Esophagus muscularis mucosa (tissue), 4 donors: ENCODE measurements around the gene LITAF. TPM values are rescaled to one million over a fixed set of nuclear protein-coding genes. Genes with fewer than 3 reads are reported as not detected.

ENCODE experiments used
- DNase-seq: peaks from one replicate; pipeline ENCODE4 v3.0.0-alpha.2; 2017; ENCODE audit errors: extremely low spot score
- H3K27ac ChIP-seq, 4 donors: fragments of 200-600 bp; sonication (generic); replicated peaks in 1 of 4; 1 replicate in 3 of 4; 2 replicates in 1 of 4; pipeline ENCODE4 v1.5.1; 2016 to 2019; ENCODE audit warnings: mild to moderate bottlenecking in 1 of 4
- H3K27me3 ChIP-seq, 4 donors: fragments of 200-600 bp; sonication (generic); one replicate each; pipeline versions ENCODE4 v1.5.1 to v1.6.0; 2016 to 2019
- H3K36me3 ChIP-seq, 4 donors: fragments of 200-600 bp; sonication (generic); one replicate each; pipeline ENCODE4 v1.5.1; 2016 to 2019
- H3K4me1 ChIP-seq, 4 donors: fragments of 200-600 bp; sonication (generic); one replicate each; pipeline ENCODE4 v1.5.1; 2016 to 2019
- H3K4me3 ChIP-seq, 4 donors: fragments of 200-600 bp; sonication (generic); 1 replicate in 2 of 4; 2 replicates in 2 of 4; pipeline ENCODE4 v1.5.1; 2016 to 2019; ENCODE audit warnings: mild to moderate bottlenecking in 4 of 4, moderate library complexity in 1 of 4
- H3K9me3 ChIP-seq, 4 donors: fragments of 200-600 bp; sonication (generic); 1 replicate in 3 of 4; 2 replicates in 1 of 4; pipeline ENCODE4 v1.5.1; 2016 to 2019
- EP300 ChIP-seq: sonication (generic); formaldehyde crosslinking; IDR thresholded peaks from one replicate; pipeline ENCODE4 v1.6.1; 2017; ENCODE audit warnings: antibody characterized with exemption
- POLR2A ChIP-seq: fragments of 450-650 bp; IDR thresholded peaks from one replicate; pipeline ENCODE4 v1.6.1; 2017; ENCODE audit warnings: antibody characterized with exemption, moderate library complexity, mild to moderate bottlenecking, low read depth
- POLR2AphosphoS5 ChIP-seq, 2 donors: sonication (generic); formaldehyde crosslinking; IDR thresholded peaks; one replicate each; pipeline ENCODE4 v1.6.1; 2017; ENCODE audit warnings: antibody characterized with exemption in 2 of 2
- WGBS: methylation state at CpG from one replicate; pipeline ENCODE4 v1.1.5; 2018; 5-methylcytosine and 5-hydroxymethylcytosine counted together
- intact Hi-C: fragments of 100-400 bp; cut with DNase I; formaldehyde crosslinking; loops from one replicate; pipeline ENCODE4 v1.15.1; 2023
- total RNA-seq, 4 donors: library from RNA; depleted of rRNA; stranded (reverse); fragments of >200 nt; gene quantifications; one replicate each; pipeline versions ENCODE4 v1.1.0 to v1.2.1, GENCODE V29; 2016
- TF ChIP-seq, protein P1 (sequence below), 3 experiments: fragments of 200-600 bp in 2 of 3; fragments of 450-650 bp in 1 of 3; sonication (generic) in 2 of 3; IDR thresholded peaks; one replicate each; pipeline ENCODE4 v1.5.1; 2017 to 2019; ENCODE audit warnings: antibody characterized with exemption in 3 of 3, mild to moderate bottlenecking in 2 of 3, moderate library complexity in 1 of 3

The LITAF gene
- total RNA-seq, 4 donors from 2014 or later, result 28.7 to 88.3 (median 36.8) TPM

DNA sequence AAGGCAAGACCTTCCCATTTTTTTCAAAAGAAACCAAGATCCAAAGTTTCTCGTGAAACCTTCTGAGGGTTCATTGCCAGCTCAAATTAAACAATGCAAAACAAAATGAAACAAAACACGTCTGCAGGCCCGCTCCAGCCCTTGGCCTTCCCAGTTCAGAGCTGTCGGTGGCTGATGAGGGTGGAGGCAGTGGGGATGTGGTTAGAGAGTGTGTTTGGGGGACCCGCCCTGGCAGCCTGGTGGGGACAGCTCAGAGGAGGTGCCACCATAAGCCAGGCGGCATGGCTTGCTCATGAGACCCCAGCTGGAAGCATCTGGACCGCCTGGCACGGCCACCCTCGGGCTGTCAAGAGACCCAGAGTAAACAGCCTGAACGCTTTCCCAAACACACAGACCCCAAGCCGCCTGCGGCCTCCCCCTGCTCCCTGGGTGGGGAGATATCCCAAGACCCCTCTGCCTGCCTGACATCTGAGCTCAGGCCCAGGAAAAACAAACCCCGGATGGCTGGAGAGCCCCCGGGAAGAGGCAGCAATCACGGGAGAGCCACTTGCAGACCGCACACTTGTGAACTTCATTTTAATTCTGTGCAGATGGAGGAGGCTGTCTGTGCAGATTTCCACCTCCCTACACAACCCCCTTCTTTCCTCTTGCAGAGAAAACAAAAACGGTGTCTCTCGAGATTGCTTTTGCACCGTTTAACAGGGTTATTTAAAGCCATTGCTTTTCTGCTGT is 35.4 kb upstream of the LITAF start:
- intact Hi-C loops, result no loop called here
- peak overlapping the region; percentile 25 to 60 (median 59) for H3K27ac ChIP-seq
- WGBS, result 37% methylated on average over 14 of the region's 19 CpGs

DNA sequence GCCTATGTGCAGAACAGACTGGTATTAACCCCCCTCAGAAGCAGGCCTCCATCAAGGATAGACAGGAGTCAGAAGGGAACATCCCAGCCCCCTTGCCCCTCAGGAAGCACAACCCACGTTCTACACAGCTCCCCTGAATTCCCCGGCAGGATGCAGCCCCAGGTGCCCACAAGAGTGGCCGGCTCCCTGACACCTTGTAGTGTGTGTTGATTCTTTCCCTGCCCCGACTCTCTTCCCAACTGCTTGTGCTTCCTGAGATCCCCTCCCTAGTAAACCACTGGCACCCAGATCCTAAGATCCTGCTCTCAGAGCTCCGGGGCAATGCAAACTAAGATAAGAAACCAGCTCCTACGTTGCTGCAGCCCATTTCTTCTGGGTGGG is 34.8 kb upstream of the LITAF start:
- no peak for TF ChIP-seq EP300
- no peak for TF ChIP-seq POLR2A
- no peak for TF ChIP-seq POLR2AphosphoS5 (IDR thresholded peaks at IDR 0.05)
- TF ChIP-seq, protein P1, sequence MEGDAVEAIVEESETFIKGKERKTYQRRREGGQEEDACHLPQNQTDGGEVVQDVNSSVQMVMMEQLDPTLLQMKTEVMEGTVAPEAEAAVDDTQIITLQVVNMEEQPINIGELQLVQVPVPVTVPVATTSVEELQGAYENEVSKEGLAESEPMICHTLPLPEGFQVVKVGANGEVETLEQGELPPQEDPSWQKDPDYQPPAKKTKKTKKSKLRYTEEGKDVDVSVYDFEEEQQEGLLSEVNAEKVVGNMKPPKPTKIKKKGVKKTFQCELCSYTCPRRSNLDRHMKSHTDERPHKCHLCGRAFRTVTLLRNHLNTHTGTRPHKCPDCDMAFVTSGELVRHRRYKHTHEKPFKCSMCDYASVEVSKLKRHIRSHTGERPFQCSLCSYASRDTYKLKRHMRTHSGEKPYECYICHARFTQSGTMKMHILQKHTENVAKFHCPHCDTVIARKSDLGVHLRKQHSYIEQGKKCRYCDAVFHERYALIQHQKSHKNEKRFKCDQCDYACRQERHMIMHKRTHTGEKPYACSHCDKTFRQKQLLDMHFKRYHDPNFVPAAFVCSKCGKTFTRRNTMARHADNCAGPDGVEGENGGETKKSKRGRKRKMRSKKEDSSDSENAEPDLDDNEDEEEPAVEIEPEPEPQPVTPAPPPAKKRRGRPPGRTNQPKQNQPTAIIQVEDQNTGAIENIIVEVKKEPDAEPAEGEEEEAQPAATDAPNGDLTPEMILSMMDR (IDR thresholded peaks at IDR 0.05), result no peak
- intact Hi-C loops, result no loop called here
- no peaks in the 10 kb centered on the region for H3K36me3 ChIP-seq
- H3K9me3 ChIP-seq, result no peaks in the 10 kb centered on the region
- WGBS, result 62% methylated on average over 6 of the region's 6 CpGs
- no peak for DNase-seq
- peaks cover 0 to 14% (median 12%) of the 10 kb centered on the region in 4 donors for H3K4me1 ChIP-seq
- H3K4me3 ChIP-seq, result peak overlapping the region; percentile 29 to 34 (median 30)
- H3K27ac ChIP-seq, result peak overlapping the region in 3 of 4 donors; percentile 25 to 59 (median 59)
- H3K27me3 ChIP-seq, result no peaks in the 10 kb centered on the region

More for the DNA sequence above, 35.4 kb upstream of the LITAF start:
- Histone ChIP-seq H3K4me1 (peaks cover 0 to 14% (median 13%) of the 10 kb centered on the region in 4 donors), H3K9me3 (no peaks in the 10 kb centered on the region), H3K27me3 (no peaks in the 10 kb centered on the region), H3K4me3 (peak overlapping the region; percentile 29 to 34 (median 30)), H3K36me3 (no peaks in the 10 kb centered on the region)
- no peak for DNase-seq
- TF ChIP-seq POLR2AphosphoS5 (IDR thresholded peaks at IDR 0.05) (no peak), POLR2A (no peak), EP300 (no peak)
- TF ChIP-seq, protein P1 (IDR thresholded peaks at IDR 0.05), result no peak

DNA sequence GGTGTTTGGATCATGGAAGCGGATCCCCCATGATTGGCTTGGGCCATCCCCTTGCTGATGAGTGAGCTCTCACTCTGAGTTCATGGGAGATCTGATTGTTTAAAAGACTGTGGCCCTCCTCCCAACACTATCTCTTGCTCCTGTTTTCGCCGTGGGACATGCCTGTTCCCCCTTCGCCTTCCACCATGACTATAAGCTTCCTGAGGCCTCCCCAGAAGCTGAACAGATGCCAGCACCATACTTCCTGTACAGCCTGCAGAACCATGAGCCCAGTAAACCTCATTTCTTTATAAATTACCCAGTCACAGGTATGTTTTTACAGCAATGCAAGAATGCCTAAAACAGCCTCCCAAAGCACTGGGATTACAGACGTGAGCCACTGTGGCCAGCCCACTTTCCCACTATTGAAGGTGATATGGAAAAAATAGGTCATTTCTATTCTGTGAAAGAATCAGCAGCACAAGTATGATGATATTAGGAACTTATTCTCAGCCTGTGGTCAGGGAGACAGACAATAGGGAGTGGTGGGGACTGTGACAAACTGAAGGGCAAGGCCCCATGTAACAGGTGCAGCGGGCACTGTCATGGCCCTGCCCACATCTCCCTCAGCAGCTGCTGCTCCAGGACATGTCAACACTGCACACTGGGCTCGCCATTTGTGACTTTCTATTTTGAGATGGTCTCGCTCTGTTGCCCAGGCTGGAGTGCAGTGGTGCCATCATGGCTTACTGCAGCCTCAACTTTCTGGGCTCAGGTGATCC is 33.7 kb upstream of the LITAF start:
- DNase-seq, result no peak
- no peaks in the 10 kb centered on the region for H3K9me3 ChIP-seq
- 89% methylated on average over 8 of the region's 8 CpGs for WGBS
- TF ChIP-seq POLR2A (no peak), EP300 (no peak), POLR2AphosphoS5 (IDR thresholded peaks at IDR 0.05) (no peak)
- TF ChIP-seq, protein P1 (IDR thresholded peaks at IDR 0.05), result no peak
- H3K4me1 ChIP-seq, result peaks cover 0 to 14% (median 12%) of the 10 kb centered on the region in 4 donors
- no peaks in the 10 kb centered on the region for H3K27me3 ChIP-seq
- intact Hi-C loops, result no loop called here
- no peak overlapping the region for H3K27ac ChIP-seq
- H3K4me3 ChIP-seq, result no peak overlapping the region
- H3K36me3 ChIP-seq, result no peaks in the 10 kb centered on the region

DNA sequence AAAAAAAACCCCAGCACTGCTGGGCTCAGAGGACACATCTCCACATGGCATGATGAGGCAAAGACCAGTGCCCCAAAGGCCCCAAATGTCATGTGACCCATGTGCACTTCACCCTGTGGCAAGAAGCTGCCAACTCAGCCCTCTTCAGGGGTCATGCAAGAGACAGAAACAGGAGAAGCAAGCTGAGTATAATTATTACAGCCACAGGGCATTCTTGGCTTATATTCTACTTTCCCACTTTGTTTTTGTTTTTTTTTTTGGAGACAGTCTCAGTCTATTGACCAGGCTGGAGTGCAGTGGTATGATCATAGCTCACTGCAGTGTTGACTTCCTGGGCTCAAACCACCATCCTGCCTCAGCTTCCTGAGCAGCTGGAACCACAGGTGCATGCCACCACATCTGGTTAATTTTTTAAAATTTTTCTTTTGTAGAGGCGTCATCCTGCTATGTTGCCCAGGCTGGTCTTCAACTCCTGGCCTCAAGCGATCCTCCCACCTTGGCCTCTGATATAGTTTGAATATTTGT is 32.7 kb upstream of the LITAF start:
- H3K27ac ChIP-seq, result no peak overlapping the region
- H3K4me3 ChIP-seq, result no peak overlapping the region
- TF ChIP-seq, protein P1 (IDR thresholded peaks at IDR 0.05), result no peak
- TF ChIP-seq EP300 (no peak), POLR2A (no peak), POLR2AphosphoS5 (IDR thresholded peaks at IDR 0.05) (no peak)
- no peaks in the 10 kb centered on the region for H3K36me3 ChIP-seq
- DNase-seq, result no peak
- H3K9me3 ChIP-seq, result no peaks in the 10 kb centered on the region
- H3K4me1 ChIP-seq, result peaks cover 0 to 14% (median 12%) of the 10 kb centered on the region in 4 donors
- WGBS, result 85% methylated on average over 2 of the region's 2 CpGs
- intact Hi-C loops, result no loop called here
- no peaks in the 10 kb centered on the region for H3K27me3 ChIP-seq
